Measurements from ENCODE around the gene FOXD1. TPM values are rescaled to one million over a fixed set of nuclear protein-coding genes. Genes with fewer than 3 reads are reported as not detected.

The FOXD1 gene
- polyA plus RNA-seq, 1 of the 3 experiments (the other 2 are of a cell fraction), result 73.9 TPM

DNA sequence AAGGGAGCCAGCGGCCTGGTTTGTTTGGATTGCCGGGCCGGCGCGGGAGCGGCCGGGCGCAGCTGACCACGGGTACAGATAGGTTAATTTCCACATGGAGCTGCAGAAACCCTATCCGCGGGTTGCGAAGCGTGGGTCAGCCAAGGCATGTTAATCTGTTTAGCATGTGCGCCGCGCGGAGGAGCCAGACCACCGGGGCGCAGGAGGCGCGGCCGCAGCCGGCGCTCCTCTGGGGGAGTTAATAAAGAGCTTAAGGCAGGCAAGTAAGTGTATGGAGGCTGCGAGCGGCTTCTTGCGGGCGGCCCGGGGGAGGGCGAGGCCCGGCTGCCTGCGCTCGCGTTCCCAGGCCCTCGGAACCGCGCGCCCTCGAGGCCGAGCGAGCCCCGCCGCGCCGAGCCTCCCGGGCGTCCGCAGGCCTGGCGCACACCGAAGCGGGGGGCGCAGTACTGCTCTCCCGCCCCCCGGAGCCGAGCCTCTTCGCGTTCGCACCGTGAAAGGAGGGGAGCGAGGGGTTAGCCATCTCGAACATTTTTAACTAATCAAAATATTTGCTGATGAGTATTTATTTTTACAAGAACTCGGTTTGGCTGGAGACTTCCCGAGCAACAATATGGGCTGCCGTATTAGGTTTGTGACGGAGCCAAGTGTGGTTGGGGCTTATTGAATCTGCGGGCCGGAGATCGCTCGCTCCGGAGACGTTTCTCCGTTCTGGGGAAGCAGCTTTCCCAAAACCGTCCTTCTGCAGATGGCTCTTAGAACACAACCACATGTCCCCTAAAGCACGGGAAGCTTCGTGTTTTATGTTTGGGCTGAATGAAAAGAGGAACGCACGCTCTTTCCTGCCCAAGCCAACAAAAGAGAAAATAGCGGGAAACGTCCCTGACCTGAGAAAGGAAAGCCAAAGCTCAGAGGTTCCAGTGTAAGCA lies 28.8 kb downstream of the FOXD1 start:
- no peaks in the 10 kb centered on the region for H3K27me3 ChIP-seq (ENCODE audit: insufficient read depth)
- H3K9me3 ChIP-seq, result no peaks in the 10 kb centered on the region
- H3K79me2 ChIP-seq (ENCODE audit: insufficient read depth), result peaks cover 4% of the 10 kb centered on the region; the same call in 1 of the 2 replicates
- POLR2A ChIA-PET, result no interaction called here
- peaks cover 0 to 2% of the 10 kb centered on the region in 2 experiments for H3K36me3 ChIP-seq (replicated peaks in 1 of 2; ENCODE audit: control insufficient read depth in 1 of 2, insufficient read depth in 2 of 2, low read length in 1 of 2)
- peak; percentile 60 for DNase-seq
- H3K4me2 ChIP-seq, result peak overlapping the region; percentile 41
- no peaks in the 10 kb centered on the region for H3K9me2 ChIP-seq
- TF ChIP-seq TCF12 (IDR thresholded peaks at IDR 0.05) (0 out of 2 replicates have a peak, but pooled peaks have one; percentile 12), SIN3A (IDR thresholded peaks at IDR 0.05; ENCODE audit: borderline replicate concordance, low read depth, low read length) (no peak), TEAD4 (IDR thresholded peaks at IDR 0.05; ENCODE audit: borderline replicate concordance, insufficient read depth) (no peak)
- TF ChIP-seq, protein P1, sequence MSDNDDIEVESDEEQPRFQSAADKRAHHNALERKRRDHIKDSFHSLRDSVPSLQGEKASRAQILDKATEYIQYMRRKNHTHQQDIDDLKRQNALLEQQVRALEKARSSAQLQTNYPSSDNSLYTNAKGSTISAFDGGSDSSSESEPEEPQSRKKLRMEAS (IDR thresholded peaks at IDR 0.05; ENCODE audit: low read depth), result peak; percentile 73; the same call in 1 of the 2 replicates
- peaks cover 28% of the 10 kb centered on the region for H3F3A ChIP-seq (replicated peaks; ENCODE audit: insufficient read depth)
- peak overlapping the region; percentile 87 for H2AFZ ChIP-seq (ENCODE audit: low read depth)
- peak overlapping the region in 1 of 2 experiments; percentile 80; a peak in 3 of 4 replicates for H3K27ac ChIP-seq (ENCODE audit: low read depth in 2 of 2, low read length in 1 of 2)
- H3K9ac ChIP-seq, result peak overlapping the region; percentile 47; the same call in 1 of the 2 replicates
- 45% methylated on average over 63 of the region's 79 CpGs for WGBS (ENCODE audit: low lambda C conversion rate)
- CTCF ChIA-PET, result interaction anchor here (0.9 to 2.0 kb wide), 4 partner anchors 15 to 54 kb away, joined by 3 to 12 read pairs (median 6); no protein-coding TSS in a partner anchor
- H4K20me1 ChIP-seq (ENCODE audit: insufficient read depth), result no peaks in the 10 kb centered on the region
- H3K4me3 ChIP-seq (ENCODE audit: low read depth in 2 of 2, low read length in 1 of 2), result peak overlapping the region; percentile 8 to 17; a peak in 1 of 4 replicates
- H3K4me1 ChIP-seq (ENCODE audit: control insufficient read depth in 1 of 2, insufficient read depth in 2 of 2, low read depth in 1 of 2, low read length in 1 of 2), result peaks cover 13 to 32% of the 10 kb centered on the region in 2 experiments

DNA sequence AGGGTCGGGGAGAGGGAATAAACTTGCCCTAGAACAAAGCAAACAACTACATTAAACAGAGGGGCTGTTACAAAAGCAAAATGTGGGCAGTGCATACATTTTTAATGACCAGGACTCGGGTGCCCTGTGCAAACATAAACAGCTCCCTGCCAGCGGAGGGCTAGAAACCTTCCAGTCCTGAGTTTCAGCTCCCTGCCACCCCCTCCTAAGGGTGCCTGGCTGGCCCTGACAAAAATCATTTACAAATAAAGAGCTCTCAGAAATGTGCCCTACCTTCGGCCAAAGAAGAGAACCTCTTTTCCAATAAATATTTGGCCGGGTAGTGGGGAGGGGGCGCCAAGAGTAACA lies 29.5 kb downstream of the FOXD1 start:
- POLR2A ChIA-PET, result no interaction called here
- Histone ChIP-seq H3K79me2 (ENCODE audit: insufficient read depth) (peaks cover 4% of the 10 kb centered on the region; the same call in 1 of the 2 replicates), H3F3A (replicated peaks; ENCODE audit: insufficient read depth) (peaks cover 29% of the 10 kb centered on the region), H3K9me2 (no peaks in the 10 kb centered on the region), H3K36me3 (replicated peaks in 1 of 2; ENCODE audit: control insufficient read depth in 1 of 2, insufficient read depth in 2 of 2, low read length in 1 of 2) (peaks cover 0 to under 1% of the 10 kb centered on the region in 2 experiments), H3K27me3 (ENCODE audit: insufficient read depth) (no peaks in the 10 kb centered on the region), H3K9ac (peak overlapping the region; percentile 47; the same call in 1 of the 2 replicates), H3K4me1 (ENCODE audit: control insufficient read depth in 1 of 2, insufficient read depth in 2 of 2, low read depth in 1 of 2, low read length in 1 of 2) (peaks cover 13 to 32% of the 10 kb centered on the region in 2 experiments), H3K4me3 (ENCODE audit: low read depth in 2 of 2, low read length in 1 of 2) (0 out of 4 replicates have a peak overlapping the region, but pooled peaks of 1 of the 2 experiments have one; percentile 8), H2AFZ (ENCODE audit: low read depth) (peak overlapping the region; percentile 87), H3K9me3 (no peaks in the 10 kb centered on the region), H3K4me2 (peak overlapping the region; percentile 41), H3K27ac (ENCODE audit: low read depth in 2 of 2, low read length in 1 of 2) (peak overlapping the region; percentile 28 to 80; a peak in 3 of 4 replicates), H4K20me1 (ENCODE audit: insufficient read depth) (no peaks in the 10 kb centered on the region)
- DNase-seq, result no peak
- CTCF ChIA-PET, result interaction anchor here (0.9 to 2.0 kb wide), 3 partner anchors 16 to 53 kb away, joined by 3 to 12 read pairs (median 9); no protein-coding TSS in a partner anchor
- TF ChIP-seq, protein P1 (IDR thresholded peaks at IDR 0.05; ENCODE audit: low read depth), result no peak
- TF ChIP-seq TEAD4 (IDR thresholded peaks at IDR 0.05; ENCODE audit: borderline replicate concordance, insufficient read depth) (no peak), SIN3A (IDR thresholded peaks at IDR 0.05; ENCODE audit: borderline replicate concordance, low read depth, low read length) (no peak), GATA2 (CRISPR knock-in tag; IDR thresholded peaks at IDR 0.05) (no peak), RXRA (IDR thresholded peaks at IDR 0.05; ENCODE audit: borderline replicate concordance, low read depth) (no peak), YY1 (IDR thresholded peaks at IDR 0.05; ENCODE audit: low read depth) (no peak), ELF1 (IDR thresholded peaks at IDR 0.05) (no peak), EP300 (IDR thresholded peaks at IDR 0.05; ENCODE audit: borderline replicate concordance in 1 of 2, low read depth in 1 of 2, low read length in 1 of 2) (no peak), FOSL2 (IDR thresholded peaks at IDR 0.05; ENCODE audit: borderline replicate concordance, low read depth) (no peak), RAD21 (IDR thresholded peaks at IDR 0.05; ENCODE audit: low read length) (no peak), TCF12 (IDR thresholded peaks at IDR 0.05) (no peak), FOXM1 (IDR thresholded peaks at IDR 0.05; ENCODE audit: low read depth) (no peak)
- TF ChIP-seq, protein P2, sequence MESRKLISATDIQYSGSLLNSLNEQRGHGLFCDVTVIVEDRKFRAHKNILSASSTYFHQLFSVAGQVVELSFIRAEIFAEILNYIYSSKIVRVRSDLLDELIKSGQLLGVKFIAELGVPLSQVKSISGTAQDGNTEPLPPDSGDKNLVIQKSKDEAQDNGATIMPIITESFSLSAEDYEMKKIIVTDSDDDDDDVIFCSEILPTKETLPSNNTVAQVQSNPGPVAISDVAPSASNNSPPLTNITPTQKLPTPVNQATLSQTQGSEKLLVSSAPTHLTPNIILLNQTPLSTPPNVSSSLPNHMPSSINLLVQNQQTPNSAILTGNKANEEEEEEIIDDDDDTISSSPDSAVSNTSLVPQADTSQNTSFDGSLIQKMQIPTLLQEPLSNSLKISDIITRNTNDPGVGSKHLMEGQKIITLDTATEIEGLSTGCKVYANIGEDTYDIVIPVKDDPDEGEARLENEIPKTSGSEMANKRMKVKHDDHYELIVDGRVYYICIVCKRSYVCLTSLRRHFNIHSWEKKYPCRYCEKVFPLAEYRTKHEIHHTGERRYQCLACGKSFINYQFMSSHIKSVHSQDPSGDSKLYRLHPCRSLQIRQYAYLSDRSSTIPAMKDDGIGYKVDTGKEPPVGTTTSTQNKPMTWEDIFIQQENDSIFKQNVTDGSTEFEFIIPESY (IDR thresholded peaks at IDR 0.05; ENCODE audit: borderline replicate concordance, low read depth), result no peak
- TF ChIP-seq, protein P3, sequence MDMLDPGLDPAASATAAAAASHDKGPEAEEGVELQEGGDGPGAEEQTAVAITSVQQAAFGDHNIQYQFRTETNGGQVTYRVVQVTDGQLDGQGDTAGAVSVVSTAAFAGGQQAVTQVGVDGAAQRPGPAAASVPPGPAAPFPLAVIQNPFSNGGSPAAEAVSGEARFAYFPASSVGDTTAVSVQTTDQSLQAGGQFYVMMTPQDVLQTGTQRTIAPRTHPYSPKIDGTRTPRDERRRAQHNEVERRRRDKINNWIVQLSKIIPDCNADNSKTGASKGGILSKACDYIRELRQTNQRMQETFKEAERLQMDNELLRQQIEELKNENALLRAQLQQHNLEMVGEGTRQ (IDR thresholded peaks at IDR 0.05; ENCODE audit: borderline replicate concordance, low read depth, low read length), result no peak
- TF ChIP-seq, protein P4, sequence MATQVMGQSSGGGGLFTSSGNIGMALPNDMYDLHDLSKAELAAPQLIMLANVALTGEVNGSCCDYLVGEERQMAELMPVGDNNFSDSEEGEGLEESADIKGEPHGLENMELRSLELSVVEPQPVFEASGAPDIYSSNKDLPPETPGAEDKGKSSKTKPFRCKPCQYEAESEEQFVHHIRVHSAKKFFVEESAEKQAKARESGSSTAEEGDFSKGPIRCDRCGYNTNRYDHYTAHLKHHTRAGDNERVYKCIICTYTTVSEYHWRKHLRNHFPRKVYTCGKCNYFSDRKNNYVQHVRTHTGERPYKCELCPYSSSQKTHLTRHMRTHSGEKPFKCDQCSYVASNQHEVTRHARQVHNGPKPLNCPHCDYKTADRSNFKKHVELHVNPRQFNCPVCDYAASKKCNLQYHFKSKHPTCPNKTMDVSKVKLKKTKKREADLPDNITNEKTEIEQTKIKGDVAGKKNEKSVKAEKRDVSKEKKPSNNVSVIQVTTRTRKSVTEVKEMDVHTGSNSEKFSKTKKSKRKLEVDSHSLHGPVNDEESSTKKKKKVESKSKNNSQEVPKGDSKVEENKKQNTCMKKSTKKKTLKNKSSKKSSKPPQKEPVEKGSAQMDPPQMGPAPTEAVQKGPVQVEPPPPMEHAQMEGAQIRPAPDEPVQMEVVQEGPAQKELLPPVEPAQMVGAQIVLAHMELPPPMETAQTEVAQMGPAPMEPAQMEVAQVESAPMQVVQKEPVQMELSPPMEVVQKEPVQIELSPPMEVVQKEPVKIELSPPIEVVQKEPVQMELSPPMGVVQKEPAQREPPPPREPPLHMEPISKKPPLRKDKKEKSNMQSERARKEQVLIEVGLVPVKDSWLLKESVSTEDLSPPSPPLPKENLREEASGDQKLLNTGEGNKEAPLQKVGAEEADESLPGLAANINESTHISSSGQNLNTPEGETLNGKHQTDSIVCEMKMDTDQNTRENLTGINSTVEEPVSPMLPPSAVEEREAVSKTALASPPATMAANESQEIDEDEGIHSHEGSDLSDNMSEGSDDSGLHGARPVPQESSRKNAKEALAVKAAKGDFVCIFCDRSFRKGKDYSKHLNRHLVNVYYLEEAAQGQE (IDR thresholded peaks at IDR 0.05; ENCODE audit: low read depth, low read length), result no peak
- WGBS (ENCODE audit: low lambda C conversion rate), result 41% methylated on average over 6 of the region's 6 CpGs

Measured in SK-N-SH (cell line).